IMR-90 (cell line): ENCODE results near the gene HECTD1. TPM values are rescaled to one million over a fixed set of nuclear protein-coding genes. Genes with fewer than 3 reads are reported as not detected.

Experiments
- ATAC-seq: fragments of 200-7000 bp; cut with Tn5 transposase; 2 replicates; pipeline ENCODE4 v1.9.1; 2020; ENCODE audit warnings: low read depth, mild to moderate bottlenecking, moderate library complexity
- BruUV-seq: library from RNA; stranded (reverse); fragments of 400-500 nt; replicated peaks from 2 replicates; lab custom pipeline; 2021; lab: Mats Ljungman, UMichigan
- CTCF ChIA-PET: fragments of 300-600 bp; formaldehyde crosslinking; extraction: SDS; loops from one replicate; lab custom pipeline; 2021; ENCODE audit warnings: antibody characterized with exemption; lab: Yijun Ruan, JAX
- POLR2A ChIA-PET: fragments of 300-600 bp; sonication (Branson Sonifier 250); formaldehyde crosslinking; loops from one replicate; lab custom pipeline; 2022; ENCODE audit warnings: antibody characterized with exemption; ENCODE audit not compliant: unreplicated experiment; lab: Charles Lee
- DNase-seq: peaks from one replicate; pipeline ENCODE4 v3.0.0; 2013
- H2AFZ ChIP-seq: replicated peaks from 2 replicates; pipeline ENCODE3; 2013; ENCODE audit warnings: low read length, mild to moderate bottlenecking; ENCODE audit not compliant: poor library complexity
- H2AK5ac ChIP-seq: 2 replicates; pipeline ENCODE4 v1.6.1; 2013; ENCODE audit warnings: low read depth, low read length, inconsistent platforms
- H2AK9ac ChIP-seq: replicated peaks from 2 replicates; pipeline ENCODE3; 2013; ENCODE audit warnings: mild to moderate bottlenecking, low read depth, low read length, moderate library complexity; ENCODE audit not compliant: poor library complexity
- H2BK120ac ChIP-seq: 2 replicates; pipeline ENCODE4 v1.6.1; 2013; ENCODE audit warnings: low read depth, low read length, inconsistent platforms
- H2BK15ac ChIP-seq: 3 replicates; pipeline ENCODE4 v1.6.1; 2013; ENCODE audit warnings: low read depth, low read length, inconsistent platforms
- H2BK20ac ChIP-seq: 2 replicates; pipeline ENCODE4 v1.6.1; 2013; ENCODE audit warnings: low read depth, mild to moderate bottlenecking, inconsistent platforms, low read length, moderate library complexity
- H2BK5ac ChIP-seq: 2 replicates; pipeline ENCODE4 v1.6.1; 2013; ENCODE audit warnings: mild to moderate bottlenecking, low read depth, low read length, inconsistent platforms; ENCODE audit not compliant: poor library complexity, severe bottlenecking
- H3K14ac ChIP-seq: replicated peaks from 2 replicates; pipeline ENCODE4 v1.6.1; 2013; ENCODE audit warnings: low read depth, low read length, inconsistent platforms
- H3K18ac ChIP-seq: 2 replicates; pipeline ENCODE4 v1.6.1; 2013; ENCODE audit warnings: low read depth, low read length, control low read depth
- H3K23ac ChIP-seq: 2 replicates; pipeline ENCODE4 v1.6.1; 2013; ENCODE audit warnings: low read depth, low read length, inconsistent platforms
- H3K27ac ChIP-seq: 2 replicates; pipeline ENCODE4 v1.5.1; 2013; ENCODE audit warnings: mild to moderate bottlenecking, control low read depth, low read length; ENCODE audit not compliant: insufficient read depth
- H3K27me3 ChIP-seq: 2 replicates; pipeline ENCODE4 v1.6.1; 2013; ENCODE audit warnings: low read length; ENCODE audit not compliant: control insufficient read depth, insufficient read depth
- H3K36me3 ChIP-seq: 2 replicates; pipeline ENCODE4 v1.6.1; 2013; ENCODE audit warnings: low read length, mixed read lengths; ENCODE audit not compliant: control insufficient read depth, insufficient read depth
- H3K4ac ChIP-seq: 2 replicates; pipeline ENCODE4 v1.6.1; 2013; ENCODE audit warnings: low read depth, low read length, inconsistent platforms
- H3K4me1 ChIP-seq: 2 replicates; pipeline ENCODE4 v1.6.1; 2013; ENCODE audit warnings: low read length, mixed read lengths; ENCODE audit not compliant: control insufficient read depth, insufficient read depth
- H3K4me2 ChIP-seq: 2 replicates; pipeline ENCODE4 v1.6.1; 2013; ENCODE audit warnings: low read depth, mild to moderate bottlenecking, control low read depth, low read length, moderate library complexity
- H3K4me3 ChIP-seq: 2 replicates; pipeline ENCODE4 v1.5.1; 2013; ENCODE audit warnings: low read depth, mild to moderate bottlenecking, control low read depth, low read length, moderate library complexity; ENCODE audit not compliant: insufficient read depth
- H3K56ac ChIP-seq: 2 replicates; pipeline ENCODE4 v1.6.1; 2013; ENCODE audit warnings: low read length, inconsistent platforms; ENCODE audit not compliant: insufficient read depth; ENCODE audit errors: extremely low read depth
- H3K79me1 ChIP-seq, 2 experiments: 2 replicates each; pipeline ENCODE4 v1.6.1; 2013; ENCODE audit warnings: low read length in 2 of 2, inconsistent platforms in 1 of 2, low read depth in 1 of 2
- H3K9ac ChIP-seq: 2 replicates; pipeline ENCODE4 v1.6.1; 2013; ENCODE audit warnings: low read depth, low read length, control low read depth
- H3K9me1 ChIP-seq: 2 replicates; pipeline ENCODE4 v1.6.1; 2013; ENCODE audit warnings: low read length, inconsistent platforms; ENCODE audit not compliant: insufficient read depth
- H3K9me3 ChIP-seq: 2 replicates; pipeline ENCODE4 v1.6.1; 2013; ENCODE audit warnings: low read length; ENCODE audit not compliant: control insufficient read depth, insufficient read depth
- H4K20me1 ChIP-seq: 2 replicates; pipeline ENCODE4 v1.6.1; 2013; ENCODE audit warnings: low read length, inconsistent platforms; ENCODE audit not compliant: insufficient read depth
- H4K5ac ChIP-seq: 2 replicates; pipeline ENCODE4 v1.6.1; 2013; ENCODE audit warnings: mild to moderate bottlenecking, low read depth, low read length, control low read depth
- H4K8ac ChIP-seq, 2 experiments: 2 replicates each; pipeline ENCODE4 v1.6.1; 2013; ENCODE audit warnings: low read depth in 2 of 2, low read length in 2 of 2, control low read depth in 1 of 2, inconsistent platforms in 1 of 2
- H4K91ac ChIP-seq: 2 replicates; pipeline ENCODE4 v1.6.1; 2013; ENCODE audit warnings: low read depth, low read length, inconsistent platforms; ENCODE audit not compliant: insufficient read depth
- CEBPB ChIP-seq: IDR thresholded peaks from 2 replicates; pipeline ENCODE4 v1.6.1; 2012; ENCODE audit warnings: low read depth, low read length, improper control_type of control experiment
- CHD1 ChIP-seq: IDR thresholded peaks from 2 replicates; pipeline ENCODE4 v1.6.1; 2012; ENCODE audit warnings: low read depth, low read length, improper control_type of control experiment
- FOS ChIP-seq: fragments of 150-350 bp; IDR thresholded peaks from 2 replicates; pipeline ENCODE4 v1.6.1; 2016; ENCODE audit warnings: low read depth, low read length
- MAFK ChIP-seq: IDR thresholded peaks from 2 replicates; pipeline ENCODE4 v1.6.1; 2012; ENCODE audit warnings: low read depth, low read length, improper control_type of control experiment
- MAZ ChIP-seq: IDR thresholded peaks from 2 replicates; pipeline ENCODE4 v1.6.1; 2012; ENCODE audit warnings: low read depth, mild to moderate bottlenecking, low read length, improper control_type of control experiment, moderate library complexity, borderline replicate concordance
- MXI1 ChIP-seq: IDR thresholded peaks from 2 replicates; pipeline ENCODE4 v1.6.1; 2012; ENCODE audit warnings: low read depth, mild to moderate bottlenecking, low read length, moderate library complexity, borderline replicate concordance
- NFE2L2 ChIP-seq: fragments of 150-350 bp; IDR thresholded peaks from 2 replicates; pipeline ENCODE4 v1.6.1; 2016; ENCODE audit warnings: low read depth, mild to moderate bottlenecking, low read length
- RFX5 ChIP-seq: IDR thresholded peaks from 2 replicates; pipeline ENCODE4 v1.8.0; 2012; ENCODE audit warnings: low read depth, mild to moderate bottlenecking, low read length, moderate library complexity
- WGBS, 2 experiments: methylation state at CpG; one replicate each; pipeline versions ENCODE4 v1.1.5 to v1.1.7; 2013; ENCODE audit warnings: missing lambda C conversion rate in 2 of 2; ENCODE audit not compliant: insufficient read length in 1 of 2; ENCODE audit errors: extremely low coverage in 2 of 2; 5-methylcytosine and 5-hydroxymethylcytosine counted together
- dilution Hi-C: fragments of 300-500 bp; cut with HindIII; formaldehyde crosslinking; loops from one replicate; pipeline ENCODE4 v1.14.3; 2018; ENCODE audit warnings: low sequenced_read_pairs; ENCODE audit not compliant: unreplicated experiment
- in situ Hi-C: fragments of 300-500 bp; cut with MboI; formaldehyde crosslinking; loops from 3 replicates; pipeline ENCODE4 v1.14.3; 2019; ENCODE audit warnings: low sequenced_read_pairs, inconsistent platforms, mixed read lengths
- intact Hi-C: fragments of 100-400 bp; cut with micrococcal nuclease; formaldehyde crosslinking; loops from 2 replicates; pipeline ENCODE4 v1.10.0; 2022
- polyA plus RNA-seq, 3 experiments: library from polyadenylated mRNA; depleted of rRNA; stranded (reverse); fragments of >200 nt; gene quantifications; 2 replicates each; pipeline ENCODE4 v1.2.3, GENCODE V29; 2012; ENCODE audit warnings: low replicate concordance in 1 of 3
- total RNA-seq: library from RNA; depleted of rRNA; stranded (reverse); fragments of >200 nt; gene quantifications from 2 replicates; pipeline ENCODE4 v1.2.3, GENCODE V29; 2012
- TF ChIP-seq, protein P1 (sequence below): fragments of 150-350 bp; IDR thresholded peaks from 2 replicates; pipeline ENCODE4 v1.6.1; 2016; ENCODE audit warnings: low read depth, mild to moderate bottlenecking, low read length, moderate library complexity, borderline replicate concordance
- TF ChIP-seq, protein P2 (sequence below): conservative IDR thresholded peaks from 2 replicates; pipeline ENCODE4 v1.5.1; 2012; ENCODE audit warnings: mild to moderate bottlenecking, low read depth, low read length, improper control_type of control experiment

HECTD1 gene
- total and polyA plus RNA-seq, 2 of the 4 experiments (the other 2 are of a cell fraction) = 48.5 to 228 TPM

DNA sequence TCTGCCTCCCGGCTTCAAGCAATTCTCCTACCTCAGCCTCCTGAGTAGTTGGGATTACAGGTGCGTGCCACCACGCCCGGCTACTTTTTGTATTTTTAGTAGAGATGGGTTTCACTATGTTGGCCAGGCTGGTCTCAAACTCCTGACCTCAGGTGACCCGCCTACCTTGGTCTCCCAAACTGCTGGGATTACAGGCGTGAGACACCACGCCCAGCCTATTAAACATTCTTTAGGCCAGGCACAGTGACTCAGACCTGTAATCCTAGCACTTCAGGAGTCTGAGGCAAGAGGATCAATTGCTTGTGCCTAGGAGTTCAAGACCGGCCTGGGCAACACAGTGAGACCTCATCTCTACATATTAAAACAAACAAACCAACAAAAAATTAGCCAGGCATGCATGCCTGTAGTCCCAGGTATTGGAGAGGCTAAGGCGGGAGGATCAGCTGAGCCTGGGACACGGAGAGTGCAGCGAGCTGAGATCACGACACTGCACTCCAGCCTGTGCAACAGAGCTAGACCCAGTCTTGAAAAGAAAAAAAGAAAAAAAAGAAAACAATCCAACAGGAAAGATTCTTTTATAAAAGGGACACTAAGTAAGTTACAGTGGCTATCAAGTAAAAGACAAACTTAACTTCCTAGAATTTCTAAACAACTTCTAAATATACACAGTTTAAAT lies 70.2 kb downstream of the HECTD1 start:
- Histone ChIP-seq H2BK5ac (peak overlapping the region; percentile 55), H4K91ac (no peak overlapping the region), H2AFZ (no peak overlapping the region), H3K27ac (peak overlapping the region; percentile 63; the same call in 1 of the 2 replicates), H2BK15ac (no peak overlapping the region), H4K20me1 (no peaks in the 10 kb centered on the region), H3K4me3 (no peak overlapping the region), H3K79me1 (peaks cover 9 to 15% of the 10 kb centered on the region in 2 experiments; a peak in 3 of 4 replicates), H3K4me2 (0 out of 2 replicates have a peak overlapping the region, but pooled peaks have one; percentile 5), H3K18ac (no peak overlapping the region), H3K14ac (0 out of 2 replicates have a peak overlapping the region, but pooled peaks have one; percentile 0), H3K27me3 (no peaks in the 10 kb centered on the region), H3K56ac (no peak overlapping the region), H3K9ac (no peak overlapping the region), H2BK120ac (no peak overlapping the region), H3K4me1 (peaks cover 6% of the 10 kb centered on the region), H3K36me3 (peaks cover 36% of the 10 kb centered on the region), H3K23ac (no peak overlapping the region), H2BK20ac (no peak overlapping the region), H2AK5ac (peak overlapping the region; percentile 36; the same call in 1 of the 2 replicates), H2AK9ac (no peak overlapping the region), H4K8ac (peak overlapping the region in 1 of 2 experiments; percentile 21; a peak in 1 of 4 replicates), H3K4ac (no peak overlapping the region), H3K9me1 (peaks cover 7% of the 10 kb centered on the region), H4K5ac (no peak overlapping the region), H3K9me3 (peaks cover 2% of the 10 kb centered on the region; the same call in 1 of the 2 replicates)
- no TSS peak for BruUV-seq
- CTCF ChIA-PET = interaction anchor here (0.6 kb wide), 1 partner anchor 1366 kb away, joined by 3 read pairs; no protein-coding TSS in a partner anchor
- no peak for TF ChIP-seq FOS
- TF ChIP-seq, protein P1, sequence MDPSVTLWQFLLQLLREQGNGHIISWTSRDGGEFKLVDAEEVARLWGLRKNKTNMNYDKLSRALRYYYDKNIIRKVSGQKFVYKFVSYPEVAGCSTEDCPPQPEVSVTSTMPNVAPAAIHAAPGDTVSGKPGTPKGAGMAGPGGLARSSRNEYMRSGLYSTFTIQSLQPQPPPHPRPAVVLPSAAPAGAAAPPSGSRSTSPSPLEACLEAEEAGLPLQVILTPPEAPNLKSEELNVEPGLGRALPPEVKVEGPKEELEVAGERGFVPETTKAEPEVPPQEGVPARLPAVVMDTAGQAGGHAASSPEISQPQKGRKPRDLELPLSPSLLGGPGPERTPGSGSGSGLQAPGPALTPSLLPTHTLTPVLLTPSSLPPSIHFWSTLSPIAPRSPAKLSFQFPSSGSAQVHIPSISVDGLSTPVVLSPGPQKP = no peak
- no peak for TF ChIP-seq RFX5
- TF ChIP-seq MXI1 = no peak
- TF ChIP-seq MAFK = no peak
- no peak for TF ChIP-seq CEBPB
- no peak for TF ChIP-seq NFE2L2
- TF ChIP-seq CHD1 = no peak
- TF ChIP-seq, protein P2, sequence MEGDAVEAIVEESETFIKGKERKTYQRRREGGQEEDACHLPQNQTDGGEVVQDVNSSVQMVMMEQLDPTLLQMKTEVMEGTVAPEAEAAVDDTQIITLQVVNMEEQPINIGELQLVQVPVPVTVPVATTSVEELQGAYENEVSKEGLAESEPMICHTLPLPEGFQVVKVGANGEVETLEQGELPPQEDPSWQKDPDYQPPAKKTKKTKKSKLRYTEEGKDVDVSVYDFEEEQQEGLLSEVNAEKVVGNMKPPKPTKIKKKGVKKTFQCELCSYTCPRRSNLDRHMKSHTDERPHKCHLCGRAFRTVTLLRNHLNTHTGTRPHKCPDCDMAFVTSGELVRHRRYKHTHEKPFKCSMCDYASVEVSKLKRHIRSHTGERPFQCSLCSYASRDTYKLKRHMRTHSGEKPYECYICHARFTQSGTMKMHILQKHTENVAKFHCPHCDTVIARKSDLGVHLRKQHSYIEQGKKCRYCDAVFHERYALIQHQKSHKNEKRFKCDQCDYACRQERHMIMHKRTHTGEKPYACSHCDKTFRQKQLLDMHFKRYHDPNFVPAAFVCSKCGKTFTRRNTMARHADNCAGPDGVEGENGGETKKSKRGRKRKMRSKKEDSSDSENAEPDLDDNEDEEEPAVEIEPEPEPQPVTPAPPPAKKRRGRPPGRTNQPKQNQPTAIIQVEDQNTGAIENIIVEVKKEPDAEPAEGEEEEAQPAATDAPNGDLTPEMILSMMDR = no peak
- TF ChIP-seq MAZ = no peak
- intact Hi-C loops = loop anchor here (5.0 kb wide), 1 partner anchor 70 kb away; the partner anchor contains the start of gene HECTD1
- POLR2A ChIA-PET = no interaction called here
- no peak for DNase-seq
- 90% methylated on average over 6 of the region's 12 CpGs; no CpG with 5 or more reads in 1 of the 2 experiments for WGBS, 2 experiments
- dilution Hi-C loops = no loop called here
- ATAC-seq = peak; percentile 29
- in situ Hi-C loops = no loop called here
